SK-N-SH treated with all-trans-retinoic acid at 6 μM for 48 hours (cell line): ENCODE data around the gene POLR3H.

Experiments used
- ATAC-seq: fragments of 200-7000 bp; cut with Tn5 transposase; 3 replicates; pipeline ENCODE4 v1.9.1; 2020; ENCODE audit warnings: mild to moderate bottlenecking, moderate library complexity
- BACH2 ChIP-seq: fragments of 250-450 bp; sonication (Bioruptor Pico); IDR thresholded peaks from 2 replicates; pipeline ENCODE4 v1.9.0; 2021; ENCODE audit warnings: mild to moderate bottlenecking, borderline replicate concordance
- CREB5 ChIP-seq: fragments of 250-450 bp; sonication (Bioruptor Pico); IDR thresholded peaks from 2 replicates; pipeline ENCODE4 v1.5.1; 2020; ENCODE audit warnings: low read depth, mild to moderate bottlenecking, moderate library complexity
- CSDC2 ChIP-seq: fragments of 250-450 bp; sonication (Bioruptor Pico); IDR thresholded peaks from 2 replicates; pipeline ENCODE4 v1.5.0; 2020; ENCODE audit warnings: mild to moderate bottlenecking, moderate library complexity
- CSRNP3 ChIP-seq: fragments of 250-450 bp; sonication (Bioruptor Pico); IDR thresholded peaks from 2 replicates; pipeline ENCODE4 v1.5.1; 2021; ENCODE audit warnings: mild to moderate bottlenecking, moderate library complexity
- ESRRG ChIP-seq: fragments of 250-450 bp; sonication (Bioruptor Pico); IDR thresholded peaks from 2 replicates; pipeline ENCODE4 v1.6.1; 2021; ENCODE audit warnings: mild to moderate bottlenecking
- GLIS3 ChIP-seq: fragments of 250-450 bp; sonication (Bioruptor Pico); IDR thresholded peaks from 2 replicates; pipeline ENCODE4 v1.5.0; 2020; ENCODE audit warnings: mild to moderate bottlenecking, moderate library complexity
- ISL1 ChIP-seq: fragments of 250-450 bp; sonication (Bioruptor Pico); IDR thresholded peaks from 2 replicates; pipeline ENCODE4 v2.1.2; 2022; ENCODE audit warnings: mild to moderate bottlenecking, moderate library complexity
- OSR1 ChIP-seq: fragments of 250-450 bp; sonication (Bioruptor Pico); IDR thresholded peaks from 2 replicates; pipeline ENCODE4 v1.8.0; 2022; ENCODE audit warnings: moderate library complexity, mild to moderate bottlenecking, inconsistent platforms
- PATZ1 ChIP-seq: fragments of 250-450 bp; sonication (Bioruptor Pico); IDR thresholded peaks from 2 replicates; pipeline ENCODE4 v1.8.0; 2020; ENCODE audit warnings: mild to moderate bottlenecking, moderate library complexity, borderline replicate concordance
- POU6F1 ChIP-seq: fragments of 250-450 bp; sonication (Bioruptor Pico); IDR thresholded peaks from 2 replicates; pipeline ENCODE4 v1.8.0; 2021; ENCODE audit warnings: low read depth, mild to moderate bottlenecking, moderate library complexity, borderline replicate concordance
- PPARA ChIP-seq: fragments of 250-450 bp; sonication (Bioruptor Pico); IDR thresholded peaks from 2 replicates; pipeline ENCODE4 v1.5.0; 2020; ENCODE audit warnings: mild to moderate bottlenecking, borderline replicate concordance
- RARB ChIP-seq: fragments of 250-450 bp; sonication (Bioruptor Pico); IDR thresholded peaks from 2 replicates; pipeline ENCODE4 v1.8.0; 2021; ENCODE audit warnings: mild to moderate bottlenecking, moderate library complexity
- SNAI2 ChIP-seq: fragments of 250-450 bp; sonication (Bioruptor Pico); IDR thresholded peaks from 2 replicates; pipeline ENCODE4 v1.5.0; 2020; ENCODE audit warnings: mild to moderate bottlenecking, moderate library complexity
- TOX ChIP-seq: fragments of 250-450 bp; sonication (Bioruptor Pico); IDR thresholded peaks from 2 replicates; pipeline ENCODE4 v1.8.0; 2021; ENCODE audit warnings: mild to moderate bottlenecking, moderate library complexity, borderline replicate concordance
- TSHZ2 ChIP-seq: fragments of 250-450 bp; sonication (Bioruptor Pico); IDR thresholded peaks from 2 replicates; pipeline ENCODE4 v1.5.0; 2020; ENCODE audit warnings: mild to moderate bottlenecking, moderate library complexity
- ZC3H10 ChIP-seq: fragments of 250-450 bp; sonication (Bioruptor Pico); IDR thresholded peaks from 2 replicates; pipeline ENCODE4 v1.5.1; 2021; ENCODE audit warnings: mild to moderate bottlenecking, moderate library complexity
- ZFP3 ChIP-seq: fragments of 250-450 bp; sonication (Bioruptor Pico); IDR thresholded peaks from 2 replicates; pipeline ENCODE4 v1.5.0; 2020; ENCODE audit warnings: mild to moderate bottlenecking, moderate library complexity
- ZFP30 ChIP-seq: fragments of 450-650 bp; formaldehyde crosslinking; IDR thresholded peaks from 2 replicates; pipeline ENCODE4 v1.5.0; 2022; ENCODE audit warnings: mild to moderate bottlenecking, moderate library complexity
- ZNF565 ChIP-seq: fragments of 450-650 bp; formaldehyde crosslinking; conservative IDR thresholded peaks from 2 replicates; pipeline ENCODE4 v1.5.0; 2020; ENCODE audit warnings: low read depth, mild to moderate bottlenecking, moderate library complexity
- ZNF70 ChIP-seq: fragments of 450-650 bp; formaldehyde crosslinking; IDR thresholded peaks from 2 replicates; pipeline ENCODE4 v1.5.0; 2020; ENCODE audit warnings: mild to moderate bottlenecking, moderate library complexity
- ZNF8 ChIP-seq: fragments of 450-650 bp; formaldehyde crosslinking; IDR thresholded peaks from 2 replicates; pipeline ENCODE4 v1.5.0; 2020; ENCODE audit warnings: mild to moderate bottlenecking, moderate library complexity

The POLR3H gene

GRCh38 chr22:41504397-41504796 lies 39.9 kb downstream of the POLR3H start:
- no peak for ATAC-seq

GRCh38 chr22:41501209-41501608 lies 43.1 kb downstream of the POLR3H start:
- TF ChIP-seq RARB (CRISPR knock-in tag) (no peak), GLIS3 (CRISPR knock-in tag) (no peak), BACH2 (CRISPR knock-in tag) (no peak), ZFP3 (CRISPR knock-in tag) (no peak)
- ATAC-seq = 0 out of 3 replicates have a peak, but pooled peaks have one; percentile 31

More at GRCh38 chr22:41504397-41504796, 39.9 kb downstream of the POLR3H start:
- TF ChIP-seq BACH2 (CRISPR knock-in tag) (no peak), ZFP30 (CRISPR knock-in tag) (no peak), ZNF8 (CRISPR knock-in tag) (no peak), CSRNP3 (CRISPR knock-in tag) (no peak), TOX (CRISPR knock-in tag) (no peak), OSR1 (CRISPR knock-in tag) (no peak), ZC3H10 (CRISPR knock-in tag) (no peak), CREB5 (CRISPR knock-in tag) (no peak), PATZ1 (CRISPR knock-in tag) (no peak), TSHZ2 (CRISPR knock-in tag) (no peak), SNAI2 (CRISPR knock-in tag) (no peak), ISL1 (CRISPR knock-in tag) (no peak)

GRCh38 chr22:41500303-41500702 lies 44.0 kb downstream of the POLR3H start:
- TF ChIP-seq ZNF70 (CRISPR knock-in tag) = no peak
- TF ChIP-seq RARB (CRISPR knock-in tag) = no peak
- no peak for TF ChIP-seq ZFP3 (CRISPR knock-in tag)
- TF ChIP-seq ZC3H10 (CRISPR knock-in tag) = no peak
- no peak for TF ChIP-seq GLIS3 (CRISPR knock-in tag)
- TF ChIP-seq ESRRG (CRISPR knock-in tag) = no peak
- no peak for TF ChIP-seq CREB5 (CRISPR knock-in tag)
- TF ChIP-seq OSR1 (CRISPR knock-in tag) = no peak
- no peak for TF ChIP-seq ZNF565 (CRISPR knock-in tag)
- TF ChIP-seq ISL1 (CRISPR knock-in tag) = no peak
- no peak for TF ChIP-seq SNAI2 (CRISPR knock-in tag)
- TF ChIP-seq TOX (CRISPR knock-in tag) = no peak
- no peak for TF ChIP-seq ZFP30 (CRISPR knock-in tag)
- TF ChIP-seq CSDC2 (CRISPR knock-in tag) = no peak
- no peak for TF ChIP-seq POU6F1 (CRISPR knock-in tag)
- TF ChIP-seq PPARA (CRISPR knock-in tag) = no peak
- ATAC-seq = no peak
